Ascending aorta (tissue), 2 donors: ENCODE data around the gene EGFR. TPM values are rescaled to one million over a fixed set of nuclear protein-coding genes. Genes with fewer than 3 reads are reported as not detected.
A peak's percentile ranks its signal among the peaks of the same experiment; 100 is the strongest.

Source experiments
- DNase-seq, 2 donors: peaks; one replicate each; pipeline ENCODE4 v3.0.0-alpha.2; 2019; ENCODE audit warnings: low spot score in 2 of 2
- H3K27ac ChIP-seq, 2 donors: fragments of 200-600 bp; sonication (generic); one replicate each; pipeline ENCODE4 v1.5.1; 2016 to 2017; ENCODE audit warnings: mild to moderate bottlenecking in 1 of 2
- H3K27me3 ChIP-seq: fragments of 200-600 bp; sonication (generic); one replicate; pipeline ENCODE4 v1.5.1; 2017
- H3K36me3 ChIP-seq, 2 donors: fragments of 200-600 bp; sonication (generic); one replicate each; pipeline ENCODE4 v1.5.1; 2016
- H3K4me1 ChIP-seq, 2 donors: fragments of 200-600 bp; sonication (generic); one replicate each; pipeline ENCODE4 v1.5.1; 2016 to 2017; ENCODE audit warnings: mild to moderate bottlenecking in 1 of 2
- H3K4me3 ChIP-seq, 2 donors: fragments of 200-600 bp; sonication (generic); one replicate each; pipeline ENCODE4 v1.5.1; 2016 to 2017; ENCODE audit warnings: mild to moderate bottlenecking in 1 of 2
- H3K9me3 ChIP-seq, 2 donors: fragments of 200-600 bp; sonication (generic); one replicate each; pipeline ENCODE4 v1.5.1; 2016
- CTCF ChIP-seq, 3 experiments: fragments of 200-600 bp in 2 of 3; fragments of 450-650 bp in 1 of 3; sonication (generic) in 2 of 3; IDR thresholded peaks; one replicate each; pipeline ENCODE4 v1.5.1; 2016 to 2019; ENCODE audit warnings: antibody characterized with exemption in 3 of 3, mild to moderate bottlenecking in 1 of 3, moderate library complexity in 1 of 3
- intact Hi-C: fragments of 100-400 bp; cut with DNase I; formaldehyde crosslinking; loops from one replicate; pipeline ENCODE4 v1.15.1; 2023
- total RNA-seq: library from RNA; depleted of rRNA; stranded (reverse); fragments of >200 nt; gene quantifications from one replicate; pipeline ENCODE4 v1.1.0, GENCODE V29; 2016

The EGFR gene
- total RNA-seq, 1 donor from 2014 or later, result 33.8 TPM

- Histone ChIP-seq H3K27me3 (no peaks in the 10 kb centered on the region), H3K4me3 (no peak overlapping the region), H3K9me3 (no peaks in the 10 kb centered on the region), H3K4me1 (no peaks in the 10 kb centered on the region), H3K27ac (peak overlapping the region; percentile 23 to 29), H3K36me3 (peaks cover 58 to 88% of the 10 kb centered on the region in 2 donors)
- intact Hi-C loops, result no loop called here
- no peak for TF ChIP-seq CTCF (IDR thresholded peaks at IDR 0.05)
- DNase-seq, result no peak
These were observed 139.9 kb downstream of the EGFR start for GRCh38 chr7:55158541-55159382.

- peaks cover 52 to 89% of the 10 kb centered on the region in 2 donors for H3K36me3 ChIP-seq
These were observed 141.7 kb downstream of the EGFR start for GRCh38 chr7:55160539-55160938.

GRCh38 chr7:55161154-55161687 lies 142.4 kb downstream of the EGFR start:
- H3K4me1 ChIP-seq, result no peaks in the 10 kb centered on the region
- H3K27me3 ChIP-seq, result no peaks in the 10 kb centered on the region
- no peak for TF ChIP-seq CTCF (IDR thresholded peaks at IDR 0.05)
- H3K36me3 ChIP-seq, result peaks cover 52 to 89% of the 10 kb centered on the region in 2 donors
- no peak for DNase-seq
- H3K27ac ChIP-seq, result no peak overlapping the region
- intact Hi-C loops, result no loop called here
- H3K9me3 ChIP-seq, result no peaks in the 10 kb centered on the region
- no peak overlapping the region for H3K4me3 ChIP-seq

More at GRCh38 chr7:55160539-55160938, 141.7 kb downstream of the EGFR start:
- no peak overlapping the region for H3K4me3 ChIP-seq
- TF ChIP-seq CTCF (IDR thresholded peaks at IDR 0.05), result no peak
- no peak for DNase-seq
- H3K27ac ChIP-seq, result no peak overlapping the region
- H3K9me3 ChIP-seq, result no peaks in the 10 kb centered on the region
- no peaks in the 10 kb centered on the region for H3K27me3 ChIP-seq
- H3K4me1 ChIP-seq, result no peaks in the 10 kb centered on the region
- intact Hi-C loops, result no loop called here

- no peak overlapping the region for H3K27ac ChIP-seq
- peaks cover 43 to 76% of the 10 kb centered on the region in 2 donors for H3K36me3 ChIP-seq
- no peaks in the 10 kb centered on the region for H3K27me3 ChIP-seq
- H3K4me3 ChIP-seq, result no peak overlapping the region
- H3K9me3 ChIP-seq, result no peaks in the 10 kb centered on the region
- TF ChIP-seq CTCF (IDR thresholded peaks at IDR 0.05), result no peak
- no peaks in the 10 kb centered on the region for H3K4me1 ChIP-seq
- no peak for DNase-seq
- intact Hi-C loops, result no loop called here
These were observed 143.7 kb downstream of the EGFR start for GRCh38 chr7:55162476-55162875.

GRCh38 chr7:55163733-55164132 lies 144.9 kb downstream of the EGFR start:
- Histone ChIP-seq H3K27ac (no peak overlapping the region), H3K36me3 (peaks cover 37 to 65% of the 10 kb centered on the region in 2 donors), H3K4me3 (no peak overlapping the region), H3K9me3 (no peaks in the 10 kb centered on the region), H3K4me1 (no peaks in the 10 kb centered on the region), H3K27me3 (no peaks in the 10 kb centered on the region)
- DNase-seq, result no peak
- TF ChIP-seq CTCF (IDR thresholded peaks at IDR 0.05), result no peak
- intact Hi-C loops, result no loop called here
